HG02623 (cell line): Measurements from ENCODE around the gene PRR7.

Experiments
- ATAC-seq: cut with Tn5 transposase; IDR thresholded peaks from one replicate; pipeline ENCODE4 v1.9.1; 2021; ENCODE audit warnings: moderate library complexity; ENCODE audit not compliant: unreplicated experiment

The PRR7 gene

GRCh38 chr5:177449140-177450061 lies 2.8 kb downstream of the PRR7 start:
- ATAC-seq = no peak

GRCh38 chr5:177450667-177451424 lies 4.2 kb downstream of the PRR7 start:
- no peak for ATAC-seq

GRCh38 chr5:177452688-177453638 lies 6.3 kb downstream of the PRR7 start:
- ATAC-seq = no peak

DNA sequence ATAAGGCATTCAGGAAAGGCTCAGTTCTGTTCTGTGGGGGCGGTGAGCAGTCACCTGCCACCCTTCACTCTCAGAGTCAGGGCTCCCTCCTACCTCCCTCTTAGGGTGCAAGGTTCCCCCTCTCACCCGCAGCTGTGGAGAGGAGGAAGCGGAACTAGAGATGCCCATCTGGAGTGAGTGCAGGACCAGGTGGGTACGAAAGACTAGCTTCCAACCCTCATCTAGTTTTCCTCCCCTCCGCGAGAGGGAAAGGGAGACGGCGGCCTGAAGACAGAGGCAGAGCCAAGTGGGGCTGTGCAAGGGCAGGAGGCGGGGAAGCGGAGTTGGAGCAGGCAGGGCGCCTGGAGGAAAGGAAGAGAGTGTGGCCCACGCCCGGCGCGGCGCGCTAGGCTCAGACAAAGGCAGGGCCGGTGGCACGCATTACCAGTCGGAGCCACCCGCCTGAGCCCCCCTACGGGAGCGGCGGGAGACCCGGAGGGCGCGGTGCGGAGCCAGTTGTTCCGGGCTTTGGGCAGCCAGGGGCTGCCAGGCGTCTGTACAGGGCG lies 7.3 kb downstream of the PRR7 start:
- no peak for ATAC-seq

- ATAC-seq = peak; percentile 46
Observed at GRCh38 chr5:177454397-177455035, 7.9 kb downstream of the PRR7 start.

- ATAC-seq = peak; percentile 51
Observed at GRCh38 chr5:177455036-177455660, 8.5 kb downstream of the PRR7 start.

GRCh38 chr5:177455661-177456590 lies 9.3 kb downstream of the PRR7 start:
- peak; percentile 13 for ATAC-seq

DNA sequence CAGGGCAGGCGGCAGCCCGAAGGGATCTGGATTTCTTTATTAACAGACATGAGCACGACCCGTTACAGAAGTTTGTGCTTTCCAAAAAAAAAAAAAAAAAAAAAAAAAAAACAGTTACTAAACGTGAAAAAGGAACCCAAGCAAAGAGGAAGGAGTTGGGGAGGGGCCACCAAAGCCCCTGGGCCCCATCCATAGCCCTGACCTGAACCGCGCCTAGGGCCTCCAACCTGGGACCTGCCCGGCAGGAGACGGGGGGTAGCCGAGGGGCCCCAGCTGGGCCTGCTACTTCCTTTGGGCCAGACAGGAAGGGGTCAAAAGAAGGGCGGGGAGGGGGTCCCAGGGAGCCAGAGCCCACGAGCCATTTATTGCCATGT lies 10.0 kb downstream of the PRR7 start:
- ATAC-seq = no peak

- ATAC-seq = peak; percentile 27
Observed at GRCh38 chr5:177456976-177457851, 10.6 kb downstream of the PRR7 start.

GRCh38 chr5:177457852-177458681 lies 11.5 kb downstream of the PRR7 start:
- ATAC-seq = no peak

GRCh38 chr5:177458912-177459350 lies 12.3 kb downstream of the PRR7 start:
- ATAC-seq = no peak

- ATAC-seq = no peak
Observed at GRCh38 chr5:177459357-177459756, 12.7 kb downstream of the PRR7 start.

DNA sequence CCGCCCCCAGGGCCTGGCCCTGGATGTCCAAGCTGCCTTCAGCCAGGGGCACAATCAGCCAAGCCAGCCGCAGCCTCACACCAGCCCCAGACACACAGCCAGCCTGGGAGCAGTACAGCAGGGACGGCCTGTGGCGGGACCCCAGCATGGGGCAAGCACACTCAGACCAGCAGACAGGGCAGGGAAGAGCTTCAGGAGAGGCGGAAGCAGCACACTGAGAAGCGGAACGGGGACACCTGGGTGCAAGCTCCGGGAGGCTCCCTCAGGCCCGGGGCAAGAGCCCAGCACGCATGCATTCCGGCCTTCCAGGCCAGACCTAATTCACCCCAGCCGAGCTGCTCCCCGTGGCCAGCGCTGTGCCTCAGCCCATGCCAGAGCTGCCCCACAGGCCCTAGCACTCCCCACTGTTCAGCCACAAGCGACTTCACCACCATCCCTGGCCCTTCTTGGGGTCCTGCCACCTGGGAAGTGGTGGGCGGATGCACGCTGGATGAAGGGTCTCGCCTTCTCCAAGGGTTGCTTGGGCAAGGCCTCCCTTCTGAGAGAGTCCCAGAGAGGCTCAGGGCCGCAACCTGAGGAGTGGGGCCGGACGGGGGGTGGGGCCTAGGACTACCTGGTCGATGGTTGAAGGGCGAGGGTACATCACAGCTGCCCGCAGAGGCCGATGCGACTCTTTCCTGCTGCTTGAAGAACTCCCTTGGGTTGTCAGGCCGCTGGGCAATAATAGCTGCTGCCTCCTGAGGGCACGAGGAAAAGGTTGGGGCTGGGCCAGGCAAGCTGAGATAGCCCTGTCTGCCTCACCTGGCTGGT lies 13.4 kb downstream of the PRR7 start:
- no peak for ATAC-seq

- ATAC-seq = no peak
Observed at GRCh38 chr5:177462021-177462670, 15.5 kb downstream of the PRR7 start.

DNA sequence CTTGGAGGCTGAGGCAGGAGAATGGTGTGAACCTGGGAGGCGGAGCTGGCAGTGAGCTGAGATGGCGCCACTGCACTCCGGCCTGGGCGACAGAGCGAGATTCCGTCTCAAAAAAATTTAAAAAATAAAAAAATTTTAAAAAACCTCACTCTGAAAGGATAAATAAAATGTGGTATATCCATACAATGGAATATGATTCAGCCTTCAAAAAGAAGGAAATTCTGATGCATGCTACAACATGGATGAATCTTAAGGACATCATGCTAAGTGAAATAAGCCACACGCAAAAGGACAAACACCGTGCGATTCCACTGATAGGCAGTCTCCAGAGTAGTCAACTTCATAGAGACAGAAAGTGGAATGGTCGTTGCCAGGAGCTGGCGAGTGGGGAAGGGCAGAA lies 18.4 kb downstream of the PRR7 start:
- no peak for ATAC-seq
